Subcutaneous abdominal adipose tissue (tissue), 5 donors: ENCODE measurements around the gene FATE1.

Source experiments
- H3K27ac ChIP-seq: one replicate; pipeline ENCODE4 v1.7.0; 2013; ENCODE audit warnings: low read depth, mild to moderate bottlenecking, inconsistent platforms, low read length, moderate library complexity
- H3K27me3 ChIP-seq, 5 donors: one replicate each; pipeline ENCODE4 v1.7.0; 2013; ENCODE audit warnings: low read length in 5 of 5, inconsistent platforms in 1 of 5; ENCODE audit not compliant: control insufficient read depth in 5 of 5, insufficient read depth in 4 of 5
- H3K36me3 ChIP-seq, 5 donors: one replicate each; pipeline ENCODE4 v1.7.0; 2013; ENCODE audit warnings: low read length in 5 of 5; ENCODE audit not compliant: control insufficient read depth in 5 of 5, insufficient read depth in 5 of 5
- H3K4me1 ChIP-seq, 5 donors: one replicate each; pipeline ENCODE4 v1.7.0; 2013; ENCODE audit warnings: low read length in 5 of 5, mild to moderate bottlenecking in 3 of 5, moderate library complexity in 1 of 5; ENCODE audit not compliant: control insufficient read depth in 5 of 5, insufficient read depth in 5 of 5
- H3K4me3 ChIP-seq, 5 donors: one replicate each; pipeline ENCODE4 v1.7.0; 2013; ENCODE audit warnings: low read length in 5 of 5, low read depth in 1 of 5
- H3K9ac ChIP-seq, 5 donors: one replicate each; pipeline ENCODE4 v1.7.0; 2013; ENCODE audit warnings: low read length in 5 of 5, mild to moderate bottlenecking in 4 of 5, moderate library complexity in 3 of 5
- H3K9me3 ChIP-seq, 5 donors: one replicate each; pipeline ENCODE4 v1.7.0; 2013; ENCODE audit warnings: low read length in 5 of 5; ENCODE audit not compliant: control insufficient read depth in 5 of 5
- donor health status: healthy.
- donor health status: healthy.
- donor health status: healthy.
- donor health status: healthy.
- donor health status: healthy.

The FATE1 gene

GRCh38 chrX:151752847-151753246, 37.0 kb downstream of the FATE1 start:
- Histone ChIP-seq H3K27ac (no peak overlapping the region), H3K4me1 (peaks cover 0 to 21% (median 15%) of the 10 kb centered on the region in 5 donors), H3K9ac (no peak overlapping the region), H3K36me3 (no peaks in the 10 kb centered on the region), H3K27me3 (peaks cover 0 to 13% (median 5%) of the 10 kb centered on the region in 5 donors), H3K9me3 (no peaks in the 10 kb centered on the region), H3K4me3 (no peak overlapping the region)

- peaks cover 0 to 13% (median 5%) of the 10 kb centered on the region in 5 donors for H3K27me3 ChIP-seq
- H3K4me3 ChIP-seq = peak overlapping the region in 2 of 5 donors; percentile 3 to 25
- H3K9me3 ChIP-seq = no peaks in the 10 kb centered on the region
- no peak overlapping the region for H3K9ac ChIP-seq
- peaks cover 0 to 21% (median 15%) of the 10 kb centered on the region in 5 donors for H3K4me1 ChIP-seq
- H3K36me3 ChIP-seq = no peaks in the 10 kb centered on the region
- H3K27ac ChIP-seq = no peak overlapping the region
These were observed 37.6 kb downstream of the FATE1 start for GRCh38 chrX:151753313-151754046.

GRCh38 chrX:151754047-151754429, 38.2 kb downstream of the FATE1 start:
- H3K4me1 ChIP-seq = peaks cover 0 to 21% (median 15%) of the 10 kb centered on the region in 5 donors
- no peak overlapping the region for H3K27ac ChIP-seq
- H3K4me3 ChIP-seq = no peak overlapping the region
- H3K36me3 ChIP-seq = no peaks in the 10 kb centered on the region
- no peak overlapping the region for H3K9ac ChIP-seq
- no peaks in the 10 kb centered on the region for H3K9me3 ChIP-seq
- peaks cover 0 to 13% (median 5%) of the 10 kb centered on the region in 5 donors for H3K27me3 ChIP-seq

- Histone ChIP-seq H3K4me1 (peaks cover 0 to 21% (median 15%) of the 10 kb centered on the region in 5 donors), H3K27ac (no peak overlapping the region), H3K9me3 (no peaks in the 10 kb centered on the region), H3K4me3 (no peak overlapping the region), H3K9ac (no peak overlapping the region), H3K36me3 (no peaks in the 10 kb centered on the region), H3K27me3 (peaks cover 0 to 12% (median 5%) of the 10 kb centered on the region in 5 donors)
These were observed 38.9 kb downstream of the FATE1 start for GRCh38 chrX:151754641-151755215.

- no peaks in the 10 kb centered on the region for H3K4me1 ChIP-seq
- H3K9me3 ChIP-seq = no peaks in the 10 kb centered on the region
- H3K36me3 ChIP-seq = no peaks in the 10 kb centered on the region
- no peak overlapping the region for H3K27ac ChIP-seq
- no peak overlapping the region for H3K9ac ChIP-seq
- H3K27me3 ChIP-seq = peaks cover 0 to 4% (median 0%) of the 10 kb centered on the region in 5 donors
- no peak overlapping the region for H3K4me3 ChIP-seq
These were observed 43.3 kb downstream of the FATE1 start for GRCh38 chrX:151759041-151759708.

- H3K9me3 ChIP-seq = no peaks in the 10 kb centered on the region
- H3K27me3 ChIP-seq = peaks cover 0 to 14% (median 0%) of the 10 kb centered on the region in 5 donors
- H3K27ac ChIP-seq = no peak overlapping the region
These were observed 47.0 kb downstream of the FATE1 start for GRCh38 chrX:151762802-151763201.

GRCh38 chrX:151763711-151764110, 47.9 kb downstream of the FATE1 start:
- peaks cover 0 to 14% (median 0%) of the 10 kb centered on the region in 5 donors for H3K27me3 ChIP-seq
- no peak overlapping the region for H3K27ac ChIP-seq
- H3K9me3 ChIP-seq = no peaks in the 10 kb centered on the region

More at GRCh38 chrX:151762802-151763201, 47.0 kb downstream of the FATE1 start:
- Histone ChIP-seq H3K9ac (no peak overlapping the region), H3K4me1 (no peaks in the 10 kb centered on the region), H3K36me3 (no peaks in the 10 kb centered on the region), H3K4me3 (no peak overlapping the region)

GRCh38 chrX:151765026-151765425, 49.2 kb downstream of the FATE1 start:
- no peak overlapping the region for H3K9ac ChIP-seq
- H3K36me3 ChIP-seq = no peaks in the 10 kb centered on the region
- H3K27ac ChIP-seq = no peak overlapping the region
- peaks cover 0 to 10% (median 0%) of the 10 kb centered on the region in 5 donors for H3K27me3 ChIP-seq
- no peak overlapping the region for H3K4me3 ChIP-seq
- H3K4me1 ChIP-seq = no peaks in the 10 kb centered on the region
- no peaks in the 10 kb centered on the region for H3K9me3 ChIP-seq

More at GRCh38 chrX:151763711-151764110, 47.9 kb downstream of the FATE1 start:
- no peak overlapping the region for H3K9ac ChIP-seq
- H3K4me1 ChIP-seq = no peaks in the 10 kb centered on the region
- H3K36me3 ChIP-seq = no peaks in the 10 kb centered on the region
- H3K4me3 ChIP-seq = no peak overlapping the region

- peaks cover 0 to 9% (median 4%) of the 10 kb centered on the region in 5 donors for H3K27me3 ChIP-seq
- H3K9me3 ChIP-seq = no peaks in the 10 kb centered on the region
- H3K9ac ChIP-seq = no peak overlapping the region
- peaks cover 0 to 5% (median 4%) of the 10 kb centered on the region in 5 donors for H3K4me1 ChIP-seq
- H3K27ac ChIP-seq = no peak overlapping the region
- no peak overlapping the region for H3K4me3 ChIP-seq
- no peaks in the 10 kb centered on the region for H3K36me3 ChIP-seq
These were observed 55.9 kb downstream of the FATE1 start for GRCh38 chrX:151771726-151772125.
